Natural killer cell (primary cell): Measurements from ENCODE around the gene MTERF1. TPM values are rescaled to one million over a fixed set of nuclear protein-coding genes. Genes with fewer than 3 reads are reported as not detected.
"Not testable (repeated sequence)": the region's sequence is repeated elsewhere in the genome, so short reads cannot be mapped to it uniquely, and the experiment has no call there.

Experiments
- ATAC-seq, 3 donors: fragments of 150-1000 bp in 2 of 3; fragments of 200-7000 bp in 1 of 3; cut with Tn5 transposase; 1 replicate in 1 of 3; 2 replicates in 2 of 3; pipeline ENCODE4 v1.10.0; 2021; ENCODE audit warnings: mild to moderate bottlenecking in 2 of 3, moderate library complexity in 2 of 3
- DNase-seq, 2 donors: peaks; one replicate each; pipeline versions ENCODE4 v3.0.0 to v3.0.0-alpha.2; 2013 to 2021; ENCODE audit warnings: mixed read lengths in 1 of 2
- H3K27ac ChIP-seq: one replicate; pipeline ENCODE4 v1.5.1; 2013; ENCODE audit warnings: mild to moderate bottlenecking, low read length
- H3K27me3 ChIP-seq: one replicate; pipeline ENCODE4 v1.6.1; 2013; ENCODE audit warnings: low read length; ENCODE audit not compliant: control insufficient read depth, insufficient read depth
- H3K36me3 ChIP-seq: one replicate; pipeline ENCODE4 v1.6.1; 2013; ENCODE audit warnings: low read length; ENCODE audit not compliant: control insufficient read depth, insufficient read depth
- H3K4me1 ChIP-seq: one replicate; pipeline ENCODE4 v1.6.1; 2013; ENCODE audit warnings: low read length; ENCODE audit not compliant: control insufficient read depth, insufficient read depth
- H3K4me3 ChIP-seq: one replicate; pipeline ENCODE4 v1.5.1; 2013; ENCODE audit warnings: low read length
- H3K9me3 ChIP-seq: one replicate; pipeline ENCODE4 v1.6.1; 2013; ENCODE audit warnings: low read length; ENCODE audit not compliant: control insufficient read depth, insufficient read depth
- H3K27ac Mint-ChIP-seq, 2 donors: one replicate each; pipeline ENCODE4 v1.8.0; 2022; ENCODE audit warnings: mild to moderate bottlenecking in 2 of 2, mixed read lengths in 2 of 2, moderate library complexity in 1 of 2
- H3K27me3 Mint-ChIP-seq, 2 donors: one replicate each; pipeline ENCODE4 v1.8.0; 2022; ENCODE audit warnings: low read depth in 2 of 2, mixed read lengths in 2 of 2
- H3K36me3 Mint-ChIP-seq: one replicate; pipeline ENCODE4 v1.8.0; 2022; ENCODE audit warnings: mixed read lengths
- H3K4me1 Mint-ChIP-seq, 2 donors: one replicate each; pipeline ENCODE4 v1.8.0; 2022; ENCODE audit warnings: mixed read lengths in 2 of 2
- H3K4me3 Mint-ChIP-seq: one replicate; pipeline ENCODE4 v1.8.0; 2022; ENCODE audit warnings: mild to moderate bottlenecking, moderate library complexity, mixed read lengths
- H3K9me3 Mint-ChIP-seq, 2 donors: one replicate each; pipeline ENCODE4 v1.8.0; 2022; ENCODE audit warnings: mixed read lengths in 2 of 2
- WGBS: methylation state at CpG from one replicate; pipeline ENCODE4 v1.1.7; 2013; ENCODE audit warnings: missing lambda C conversion rate; ENCODE audit not compliant: insufficient coverage; 5-methylcytosine and 5-hydroxymethylcytosine counted together
- intact Hi-C: fragments of 100-400 bp; cut with micrococcal nuclease; formaldehyde crosslinking; loops from one replicate; pipeline ENCODE4 v1.14.2; 2022
- total RNA-seq, 4 donors: library from RNA; stranded (reverse); fragments of 120-200 nt in 1 of 4; gene quantifications; one replicate each; pipeline versions ENCODE4 v1.2.3 to v1.2.4, GENCODE V29; 2013 to 2022
- TF ChIP-seq, protein P1 (sequence below): fragments of 200-600 bp; IDR thresholded peaks from one replicate; pipeline ENCODE4 v1.8.0; 2022; ENCODE audit warnings: antibody characterized with exemption

The MTERF1 gene
- total RNA-seq, 3 donors from 2014 or later (not counting 1 experiment from before 2014, with no cell fraction given), result 15.7 to 20.0 (median 19.0) TPM

DNA sequence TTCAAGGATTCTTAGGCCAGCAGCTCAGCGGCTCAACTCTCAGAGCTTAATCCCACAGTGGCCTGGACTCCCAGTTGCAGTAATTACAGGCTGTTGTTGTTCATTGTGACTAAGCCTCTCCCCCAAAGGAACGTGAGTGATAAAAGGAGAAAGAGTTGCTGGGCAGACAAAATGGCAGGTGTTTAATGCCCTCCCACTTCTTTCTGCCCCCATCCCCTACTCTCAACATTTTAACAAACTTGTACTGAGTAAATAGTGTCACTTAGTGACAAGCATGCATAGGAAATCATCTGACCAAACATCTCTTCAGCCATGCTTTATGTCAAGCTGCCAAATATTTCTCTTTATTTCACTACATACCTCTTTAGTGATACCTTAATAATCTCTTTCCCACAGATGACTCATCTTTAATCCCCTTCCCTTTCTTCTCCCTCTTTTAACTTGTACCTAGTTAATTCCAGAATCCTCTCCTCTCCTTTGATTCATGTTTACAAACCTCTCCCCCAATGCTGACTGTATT, 12.4 kb upstream of the MTERF1 start:
- Mint-ChIP-seq H3K27ac (no peak overlapping the region), H3K4me1 (no peaks in the 10 kb centered on the region), H3K27me3 (peaks cover 31 to 40% of the 10 kb centered on the region in 2 donors), H3K36me3 (no peaks in the 10 kb centered on the region), H3K4me3 (no peak overlapping the region), H3K9me3 (no peaks in the 10 kb centered on the region)
- Histone ChIP-seq H3K4me3 (no peak overlapping the region), H3K27ac (no peak overlapping the region), H3K4me1 (no peaks in the 10 kb centered on the region), H3K36me3 (no peaks in the 10 kb centered on the region), H3K9me3 (no peaks in the 10 kb centered on the region), H3K27me3 (peaks cover 2% of the 10 kb centered on the region)
- intact Hi-C loops, result no loop called here
- ATAC-seq (no peak), DNase-seq (no peak)
- WGBS, result 100% methylated on average over 1 of the region's 2 CpGs
- TF ChIP-seq, protein P1, sequence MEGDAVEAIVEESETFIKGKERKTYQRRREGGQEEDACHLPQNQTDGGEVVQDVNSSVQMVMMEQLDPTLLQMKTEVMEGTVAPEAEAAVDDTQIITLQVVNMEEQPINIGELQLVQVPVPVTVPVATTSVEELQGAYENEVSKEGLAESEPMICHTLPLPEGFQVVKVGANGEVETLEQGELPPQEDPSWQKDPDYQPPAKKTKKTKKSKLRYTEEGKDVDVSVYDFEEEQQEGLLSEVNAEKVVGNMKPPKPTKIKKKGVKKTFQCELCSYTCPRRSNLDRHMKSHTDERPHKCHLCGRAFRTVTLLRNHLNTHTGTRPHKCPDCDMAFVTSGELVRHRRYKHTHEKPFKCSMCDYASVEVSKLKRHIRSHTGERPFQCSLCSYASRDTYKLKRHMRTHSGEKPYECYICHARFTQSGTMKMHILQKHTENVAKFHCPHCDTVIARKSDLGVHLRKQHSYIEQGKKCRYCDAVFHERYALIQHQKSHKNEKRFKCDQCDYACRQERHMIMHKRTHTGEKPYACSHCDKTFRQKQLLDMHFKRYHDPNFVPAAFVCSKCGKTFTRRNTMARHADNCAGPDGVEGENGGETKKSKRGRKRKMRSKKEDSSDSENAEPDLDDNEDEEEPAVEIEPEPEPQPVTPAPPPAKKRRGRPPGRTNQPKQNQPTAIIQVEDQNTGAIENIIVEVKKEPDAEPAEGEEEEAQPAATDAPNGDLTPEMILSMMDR, result no peak

DNA sequence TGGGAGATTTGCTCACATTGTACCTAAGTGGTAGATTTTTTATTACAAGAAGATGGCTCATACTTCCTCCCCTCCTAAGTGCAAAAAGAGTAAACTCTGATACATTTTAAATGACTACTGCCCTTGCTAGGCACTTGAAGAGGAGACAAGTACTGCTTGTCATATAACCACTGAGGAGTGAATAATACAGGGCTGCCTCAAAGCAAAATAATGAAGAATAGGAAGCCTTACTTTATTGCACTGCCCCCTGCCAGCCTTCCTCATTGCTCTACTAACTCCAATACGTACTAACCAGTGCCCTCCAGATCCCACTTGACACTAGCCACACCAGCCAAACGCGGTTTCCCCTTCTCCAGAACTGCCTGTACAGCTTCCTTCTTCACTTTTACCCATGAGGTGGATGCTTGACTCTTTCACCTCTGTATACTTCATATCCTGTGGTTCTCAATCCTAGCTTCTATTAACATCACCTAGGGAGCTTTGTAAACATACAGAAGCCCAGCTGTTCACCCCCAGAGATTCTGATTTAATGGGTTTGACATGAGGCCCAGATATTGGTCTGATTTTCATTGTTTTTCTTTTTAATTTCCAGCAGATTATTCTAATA, 11.7 kb upstream of the MTERF1 start:
- Mint-ChIP-seq H3K36me3 (no peaks in the 10 kb centered on the region), H3K4me1 (no peaks in the 10 kb centered on the region), H3K4me3 (no peak overlapping the region), H3K27me3 (peaks cover 31 to 40% of the 10 kb centered on the region in 2 donors), H3K27ac (no peak overlapping the region), H3K9me3 (no peaks in the 10 kb centered on the region)
- H3K4me1 ChIP-seq, result no peaks in the 10 kb centered on the region
- no peak overlapping the region for H3K27ac ChIP-seq
- no peak overlapping the region for H3K4me3 ChIP-seq
- H3K9me3 ChIP-seq, result no peaks in the 10 kb centered on the region
- no peaks in the 10 kb centered on the region for H3K36me3 ChIP-seq
- ATAC-seq, result no peak
- 61% methylated on average over 3 of the region's 3 CpGs for WGBS
- TF ChIP-seq, protein P1, result no peak
- intact Hi-C loops, result no loop called here
- DNase-seq, result no peak
- peaks cover 2% of the 10 kb centered on the region for H3K27me3 ChIP-seq

DNA sequence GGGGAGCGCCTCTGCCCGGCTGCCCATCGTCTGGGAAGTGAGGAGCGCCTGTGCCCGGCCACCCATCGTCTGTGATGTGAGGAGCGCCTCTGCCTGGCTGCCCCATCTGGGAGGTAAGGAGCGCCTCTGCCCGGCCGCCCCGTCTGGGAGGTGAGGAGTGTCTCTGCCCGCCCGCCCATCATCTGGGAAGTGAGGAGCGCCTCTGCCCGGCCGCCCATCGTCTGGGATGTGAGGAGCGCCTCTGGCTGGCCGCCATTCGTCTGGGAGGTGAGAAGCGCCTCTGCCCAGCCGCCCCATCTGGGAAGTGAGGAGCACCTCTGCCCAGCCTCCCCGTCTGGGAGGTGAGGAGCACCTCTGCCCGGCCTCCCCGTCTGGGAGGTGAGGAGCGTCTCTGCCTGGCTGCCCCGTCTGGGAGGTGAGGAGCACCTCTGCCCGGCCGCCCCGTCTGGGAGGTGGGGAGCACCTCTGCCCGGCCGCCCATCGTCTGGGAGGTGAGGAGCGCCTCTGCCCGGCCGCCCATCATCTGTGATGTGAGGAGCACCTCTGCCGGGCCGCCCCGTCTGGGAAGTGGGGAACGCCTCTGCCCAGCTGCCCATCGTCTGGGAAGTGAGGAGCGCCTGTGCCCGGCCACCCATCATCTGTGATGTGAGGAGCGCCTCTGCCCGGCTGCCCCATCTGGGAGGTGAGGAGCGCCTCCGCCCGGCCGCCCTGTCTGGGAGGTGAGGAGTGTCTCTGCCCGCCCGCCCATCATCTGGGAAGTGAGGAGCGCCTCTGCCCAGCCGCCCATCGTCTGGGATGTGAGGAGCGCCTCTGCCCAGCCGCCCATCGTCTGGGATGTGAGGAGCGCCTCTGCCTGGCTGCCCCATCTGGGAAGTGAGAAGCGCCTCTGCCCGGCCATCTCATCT, 8.0 kb upstream of the MTERF1 start:
- H3K27ac ChIP-seq, H3K9me3 ChIP-seq, H3K4me3 Mint-ChIP-seq, intact Hi-C loops, DNase-seq, H3K4me3 ChIP-seq, H3K4me1 ChIP-seq, ATAC-seq, H3K36me3 ChIP-seq, H3K9me3 Mint-ChIP-seq, H3K27ac Mint-ChIP-seq, H3K36me3 Mint-ChIP-seq, H3K4me1 Mint-ChIP-seq, H3K27me3 ChIP-seq: not testable (repeated sequence)
- WGBS, result 96% methylated on average over 60 of the region's 60 CpGs
- peaks cover 21 to 53% of the 10 kb centered on the region in 2 donors for H3K27me3 Mint-ChIP-seq

DNA sequence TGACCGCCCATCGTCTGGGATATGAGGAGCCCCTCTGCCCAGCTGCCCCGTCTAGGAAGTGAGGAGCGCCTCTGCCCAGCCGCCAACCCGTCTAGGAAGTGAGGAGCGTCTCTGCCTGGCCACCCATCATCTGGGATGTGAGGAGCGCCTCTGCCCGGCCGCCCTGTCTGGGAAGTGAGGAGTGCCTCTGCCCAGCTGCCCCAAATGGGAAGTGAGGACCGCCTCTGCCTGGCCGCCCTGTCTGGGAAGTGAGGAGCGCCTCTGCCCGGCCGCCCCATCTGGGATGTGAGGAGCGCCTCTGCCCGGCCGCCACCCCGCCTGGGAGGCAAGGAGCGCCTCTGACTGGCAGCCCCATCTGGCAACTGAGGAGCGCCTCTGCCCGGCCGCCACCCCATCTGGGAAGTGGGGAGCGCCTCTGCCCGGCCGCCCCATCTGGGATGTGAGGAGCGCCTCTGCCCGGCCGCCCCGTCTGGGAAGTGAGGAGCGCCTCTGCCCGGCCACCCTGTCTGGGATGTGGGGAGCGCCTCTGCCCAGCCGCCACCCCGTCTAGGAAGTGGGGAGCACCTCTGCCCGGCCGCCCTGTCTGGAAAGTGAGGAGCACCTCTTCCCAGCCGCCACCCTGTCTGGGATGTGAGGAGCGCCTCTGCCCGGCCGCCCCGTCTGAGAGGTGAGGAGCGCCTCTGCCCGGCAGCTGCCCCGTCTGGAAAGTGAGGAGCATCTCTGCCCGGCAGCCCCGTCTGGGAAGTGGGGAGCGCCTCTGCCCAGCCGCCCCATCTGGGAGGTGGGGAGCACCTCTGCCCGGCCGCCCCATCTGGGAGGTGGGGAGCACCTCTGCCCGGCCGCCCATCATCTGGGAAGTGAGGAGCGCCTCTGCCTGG, 7.1 kb upstream of the MTERF1 start:
- H3K36me3 Mint-ChIP-seq, H3K27ac ChIP-seq, intact Hi-C loops, H3K9me3 Mint-ChIP-seq, H3K4me1 Mint-ChIP-seq, H3K36me3 ChIP-seq, DNase-seq, H3K4me1 ChIP-seq, H3K9me3 ChIP-seq, H3K27ac Mint-ChIP-seq, H3K4me3 ChIP-seq, H3K27me3 ChIP-seq, H3K4me3 Mint-ChIP-seq, ATAC-seq: not testable (repeated sequence)
- peaks cover 14 to 46% of the 10 kb centered on the region in 2 donors for H3K27me3 Mint-ChIP-seq
- 91% methylated on average over 54 of the region's 54 CpGs for WGBS
